DOHH2 (cell line): ENCODE results near the gene CCN5.

ENCODE experiments used
- CTCF ChIP-seq: fragments of 200-600 bp; sonication (generic); IDR thresholded peaks from one replicate; pipeline ENCODE4 v1.5.1; 2014; ENCODE audit warnings: antibody characterized with exemption, mild to moderate bottlenecking, low read depth, low read length; ENCODE audit not compliant: poor library complexity, severe bottlenecking
- EZH2phosphoT487 ChIP-seq: fragments of 200-600 bp; sonication (generic); IDR thresholded peaks from 2 replicates; pipeline ENCODE4 v1.6.1; 2017; ENCODE audit warnings: borderline replicate concordance, mild to moderate bottlenecking, antibody characterized with exemption, low read length, moderate library complexity, mixed read lengths

DNA sequence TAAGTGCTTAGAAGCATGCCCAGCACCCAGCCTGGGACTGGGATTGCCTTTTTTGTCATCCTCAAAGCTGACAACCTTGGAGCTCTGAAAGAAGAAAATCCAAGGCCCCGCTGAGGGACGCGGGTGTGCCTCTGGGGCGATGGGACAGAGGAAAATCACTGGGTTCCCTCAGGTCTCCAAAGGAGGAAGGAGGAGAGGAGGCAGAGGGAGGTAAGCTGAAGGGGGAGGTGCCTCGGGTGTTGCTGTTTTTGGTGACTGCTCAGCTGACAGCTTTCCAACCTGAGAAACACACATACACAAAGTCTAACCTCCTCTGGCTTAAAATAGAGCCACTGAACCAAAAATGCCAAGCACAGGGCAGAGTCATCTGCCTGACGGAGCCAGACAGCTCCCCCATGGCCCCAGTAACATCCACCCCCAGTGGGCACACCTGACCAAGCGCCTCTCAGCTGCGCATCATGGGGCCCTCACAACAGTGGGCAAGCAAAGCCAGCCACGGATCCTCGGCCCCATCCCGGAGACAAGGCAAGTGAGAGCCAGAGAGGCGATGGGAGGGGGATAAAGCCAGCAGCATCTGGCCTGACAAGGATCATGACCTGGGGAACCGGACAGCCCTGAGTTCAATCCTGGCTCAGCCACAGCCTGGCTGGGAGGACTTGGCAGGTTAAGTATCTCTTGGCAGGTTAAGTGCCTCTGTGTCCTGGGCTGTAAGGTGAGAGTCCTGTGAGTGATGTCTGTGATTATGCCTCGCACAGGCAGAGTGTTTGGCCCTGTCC, 27.3 kb downstream of the CCN5 start:
- TF ChIP-seq CTCF (no peak), EZH2phosphoT487 (no peak)
